Upper lobe of right lung (tissue), 1 donor: Measurements from ENCODE around the gene TBC1D22A. TPM values are rescaled to one million over a fixed set of nuclear protein-coding genes. Genes with fewer than 3 reads are reported as not detected.
A peak's percentile ranks its signal among the peaks of the same experiment; 100 is the strongest.

Experiments used
- ATAC-seq: fragments of 200-7000 bp; cut with Tn5 transposase; one replicate; pipeline ENCODE4 v1.9.1; 2020; ENCODE audit warnings: mild to moderate bottlenecking, moderate library complexity
- DNase-seq: peaks from one replicate; pipeline ENCODE4 v3.0.0-alpha.2; 2020
- H3K27ac ChIP-seq: fragments of 200-600 bp; one replicate; pipeline ENCODE4 v1.8.0; 2022
- H3K27me3 ChIP-seq: fragments of 200-600 bp; one replicate; pipeline ENCODE4 v1.8.0; 2022; ENCODE audit warnings: mild to moderate bottlenecking
- H3K36me3 ChIP-seq: fragments of 200-600 bp; one replicate; pipeline ENCODE4 v1.8.0; 2022
- H3K4me1 ChIP-seq: fragments of 200-600 bp; one replicate; pipeline ENCODE4 v1.8.0; 2022
- H3K4me3 ChIP-seq: fragments of 200-600 bp; one replicate; pipeline ENCODE4 v1.8.0; 2022; ENCODE audit warnings: mild to moderate bottlenecking
- H3K9me3 ChIP-seq: fragments of 200-600 bp; one replicate; pipeline ENCODE4 v1.8.0; 2022
- CTCF ChIP-seq: fragments of 200-600 bp; IDR thresholded peaks from one replicate; pipeline ENCODE4 v1.8.0; 2022; ENCODE audit warnings: antibody characterized with exemption
- intact Hi-C: fragments of 100-400 bp; cut with DNase I; formaldehyde crosslinking; loops from one replicate; pipeline ENCODE4 v1.11.0; 2022
- total RNA-seq: library from RNA; stranded (reverse); fragmentation: NEBNext Ultra II Directional; extraction: Animal tissue kit (Norgen Biotek cat#: 25700); gene quantifications from one replicate; pipeline ENCODE4 v1.2.1, GENCODE V29; 2021
- donor health status: DM: no; HTN: yes; CAD: no; lungs with severe emphysema.

TBC1D22A gene
- total RNA-seq, 1 donor from 2014 or later = 31.3 TPM

- H3K4me3 ChIP-seq = no peak overlapping the region
- TF ChIP-seq CTCF = no peak
- no peak for DNase-seq
- no peak for ATAC-seq
- no peaks in the 10 kb centered on the region for H3K36me3 ChIP-seq
- peaks cover under 1% of the 10 kb centered on the region for H3K4me1 ChIP-seq
- intact Hi-C loops = no loop called here
- no peaks in the 10 kb centered on the region for H3K9me3 ChIP-seq
- no peaks in the 10 kb centered on the region for H3K27me3 ChIP-seq
- no peak overlapping the region for H3K27ac ChIP-seq
These were observed 73.2 kb downstream of the TBC1D22A start for GRCh38 chr22:46835693-46836092.

GRCh38 chr22:46841522-46841921 lies 79.1 kb downstream of the TBC1D22A start:
- Histone ChIP-seq H3K27ac (no peak overlapping the region), H3K36me3 (no peaks in the 10 kb centered on the region), H3K4me1 (peaks cover 7% of the 10 kb centered on the region), H3K4me3 (no peak overlapping the region), H3K9me3 (no peaks in the 10 kb centered on the region), H3K27me3 (no peaks in the 10 kb centered on the region)
- no peak for DNase-seq
- ATAC-seq = no peak
- TF ChIP-seq CTCF = no peak
- intact Hi-C loops = no loop called here

- H3K36me3 ChIP-seq = no peaks in the 10 kb centered on the region
- H3K4me3 ChIP-seq = no peak overlapping the region
- intact Hi-C loops = no loop called here
- H3K27ac ChIP-seq = no peak overlapping the region
- no peaks in the 10 kb centered on the region for H3K9me3 ChIP-seq
- no peak for DNase-seq
- peaks cover 7% of the 10 kb centered on the region for H3K4me1 ChIP-seq
- ATAC-seq = no peak
- TF ChIP-seq CTCF = no peak
- no peaks in the 10 kb centered on the region for H3K27me3 ChIP-seq
These were observed 80.2 kb downstream of the TBC1D22A start for GRCh38 chr22:46842606-46843005.

DNA sequence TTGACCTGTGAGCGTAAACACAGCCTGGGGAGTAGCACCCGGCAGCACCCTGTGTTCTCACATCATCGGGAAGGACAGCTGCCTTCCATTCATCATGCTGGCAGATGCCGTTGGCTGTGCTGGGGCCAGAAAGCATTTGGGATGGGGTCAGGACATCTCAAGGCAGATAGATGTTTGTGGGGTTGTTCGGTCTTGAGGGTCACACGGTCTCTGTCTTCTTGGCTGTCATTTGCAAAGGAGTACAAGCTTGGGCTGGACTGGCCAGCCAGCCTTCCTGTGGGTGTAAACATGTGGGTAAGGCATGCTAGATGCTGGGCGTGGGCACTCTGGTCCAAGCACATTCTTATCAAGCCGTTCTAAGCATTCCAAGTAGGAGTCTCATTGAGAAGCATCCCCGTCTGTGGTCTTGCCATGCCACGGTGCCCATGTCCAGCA lies 81.4 kb downstream of the TBC1D22A start:
- H3K9me3 ChIP-seq = no peaks in the 10 kb centered on the region
- H3K4me3 ChIP-seq = no peak overlapping the region
- peak; percentile 77 for ATAC-seq

DNA sequence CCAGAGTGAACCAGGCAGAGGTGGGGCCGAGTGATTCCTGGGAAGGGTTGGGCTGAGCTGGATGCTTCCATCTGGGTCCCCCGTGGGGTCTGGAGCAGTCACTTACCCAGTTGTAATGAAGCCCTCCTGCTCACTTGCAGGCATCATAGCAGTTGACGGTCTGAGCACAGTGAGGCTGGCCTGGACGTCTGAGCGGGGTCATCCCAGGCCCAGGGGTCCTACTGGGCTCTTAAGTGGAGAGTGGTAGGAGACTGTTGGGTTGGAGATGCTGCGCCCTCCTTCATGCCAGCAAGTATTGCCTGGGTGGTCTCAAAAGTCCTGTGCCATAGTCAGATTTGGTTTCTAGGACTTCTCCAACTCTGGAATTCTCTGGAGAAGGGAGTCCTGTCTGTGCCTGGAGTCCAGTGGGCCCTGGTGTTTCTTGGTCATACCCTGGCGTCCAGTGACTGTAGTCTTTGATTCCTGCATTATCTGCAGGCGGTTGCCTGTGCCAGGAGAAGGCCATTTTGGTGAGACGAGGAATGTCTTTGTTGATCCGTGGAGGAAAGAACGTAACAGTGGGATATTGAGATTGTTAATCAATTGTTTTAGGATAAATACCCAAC lies 82.3 kb downstream of the TBC1D22A start:
- H3K27ac ChIP-seq = no peak overlapping the region
- no peaks in the 10 kb centered on the region for H3K9me3 ChIP-seq
- H3K27me3 ChIP-seq = no peaks in the 10 kb centered on the region
- peaks cover 7% of the 10 kb centered on the region for H3K4me1 ChIP-seq
- intact Hi-C loops = no loop called here
- no peak for ATAC-seq
- no peak for TF ChIP-seq CTCF
- H3K4me3 ChIP-seq = no peak overlapping the region
- no peaks in the 10 kb centered on the region for H3K36me3 ChIP-seq
- no peak for DNase-seq

More for the DNA sequence above, 81.4 kb downstream of the TBC1D22A start:
- no peak for DNase-seq
- Histone ChIP-seq H3K27me3 (no peaks in the 10 kb centered on the region), H3K27ac (no peak overlapping the region), H3K36me3 (no peaks in the 10 kb centered on the region), H3K4me1 (peaks cover 7% of the 10 kb centered on the region)
- no peak for TF ChIP-seq CTCF
- intact Hi-C loops = no loop called here
